Pons (tissue), 1 donor: ENCODE results near the gene POLR1A.

Source experiments
- DNase-seq: peaks from one replicate; pipeline ENCODE4 v3.0.0-alpha.2; 2016; ENCODE audit warnings: low spot score

Gene POLR1A

DNA sequence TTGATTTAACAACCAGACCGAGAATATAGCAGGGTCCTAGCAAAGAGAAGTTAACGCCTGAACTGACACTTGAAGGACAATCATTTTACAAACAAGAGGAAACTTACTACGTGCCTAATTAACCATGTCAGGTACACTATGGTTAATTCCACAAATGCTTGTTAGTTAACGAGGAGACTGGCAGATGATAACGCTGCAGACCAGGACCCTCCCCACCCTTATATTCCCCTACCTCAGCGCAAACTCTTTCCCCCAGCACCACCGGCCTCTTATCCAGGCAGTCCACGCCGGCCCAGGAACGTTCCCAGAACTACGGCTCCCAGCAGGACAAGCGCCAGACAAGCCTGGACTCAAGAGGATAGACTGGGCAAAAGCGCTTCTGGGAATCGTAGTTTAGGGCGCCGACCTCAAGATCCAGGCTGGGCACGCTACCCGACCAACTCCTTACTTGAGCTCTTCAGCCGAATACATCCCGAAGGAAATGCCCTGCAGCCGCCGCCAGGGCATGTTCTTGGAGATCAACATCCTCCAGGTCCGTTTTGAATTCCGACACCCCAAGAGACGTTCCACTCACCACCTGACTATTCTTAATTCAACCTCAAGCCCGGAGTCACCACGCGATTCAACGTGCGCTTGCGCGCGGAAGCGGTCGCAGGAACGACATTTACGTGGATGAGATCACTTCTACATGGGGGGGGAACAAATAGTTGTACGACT, at the start of gene POLR1A:
Gene POLR1A (minus strand): TSS at position 635 of the 717 bp plus-strand sequence. CDS start 110 bp downstream, at position 525.
- peak; percentile 98 for DNase-seq

GRCh38 chr2:86150502-86150901, 44.8 kb upstream of the POLR1A start:
- no peak for DNase-seq

GRCh38 chr2:86147793-86148192, 42.1 kb upstream of the POLR1A start:
- DNase-seq = no peak

GRCh38 chr2:86143926-86144685, 38.4 kb upstream of the POLR1A start:
- no peak for DNase-seq

DNA sequence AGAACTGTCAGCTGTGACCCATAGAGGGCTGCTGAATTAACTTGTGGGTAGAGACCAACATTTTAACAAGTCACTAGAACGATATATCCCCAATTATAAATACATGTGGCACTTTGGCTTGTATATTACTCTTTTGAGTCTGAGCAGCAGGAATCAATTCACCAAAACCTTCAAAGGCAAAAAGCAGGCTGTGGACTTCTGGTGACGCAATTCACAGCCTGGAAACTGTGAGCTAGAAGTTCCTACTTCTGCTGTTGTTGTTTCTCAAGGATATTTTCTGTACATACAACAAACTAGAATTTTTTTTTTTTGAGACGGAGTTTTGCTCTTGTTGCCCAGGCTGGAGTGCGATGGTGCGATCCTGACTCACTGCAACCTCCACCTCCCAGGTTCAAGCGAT, 37.6 kb upstream of the POLR1A start:
- DNase-seq = no peak

DNA sequence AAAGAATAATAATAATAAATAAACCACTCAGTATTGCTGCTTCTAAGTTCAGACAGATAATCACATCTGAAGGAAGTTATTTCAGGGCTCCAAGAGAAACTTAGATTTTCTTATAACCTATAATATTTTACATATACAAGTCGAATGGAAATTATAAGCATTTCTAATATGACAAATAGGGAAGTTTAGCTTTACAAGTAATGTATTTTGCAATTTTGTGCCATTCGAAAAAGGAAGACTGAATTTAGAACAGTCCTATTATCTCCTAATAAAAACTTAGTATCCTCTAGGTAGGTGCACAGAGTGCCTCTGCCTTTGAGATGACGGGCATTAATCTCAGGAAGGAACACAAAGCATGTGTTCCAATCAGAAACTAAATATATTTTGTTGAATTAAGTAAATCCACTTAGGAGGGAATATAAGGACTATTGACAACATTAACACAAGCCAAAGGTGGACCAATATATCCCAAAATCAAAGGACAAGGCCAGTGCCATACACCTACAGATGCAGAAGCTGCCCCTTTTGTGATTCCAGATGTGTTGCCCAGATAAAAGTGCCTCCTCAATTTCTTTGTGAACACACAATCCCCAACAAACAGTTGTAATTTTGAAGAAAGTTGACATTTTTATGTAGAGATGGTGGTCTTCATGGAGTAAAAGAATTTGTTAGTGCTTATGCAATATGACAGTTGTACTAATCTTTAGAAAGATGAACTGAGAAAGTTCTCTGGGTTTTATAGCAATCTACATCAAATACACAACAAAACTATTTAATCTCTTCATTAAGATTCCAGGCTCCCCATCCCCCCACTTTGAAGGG, 37.0 kb upstream of the POLR1A start:
- DNase-seq = no peak

- no peak for DNase-seq
Observed at GRCh38 chr2:86140969-86141392, 35.3 kb upstream of the POLR1A start.

GRCh38 chr2:86139981-86140380, 34.3 kb upstream of the POLR1A start:
- no peak for DNase-seq

- DNase-seq = no peak
Observed at GRCh38 chr2:86138736-86139625, 33.3 kb upstream of the POLR1A start.

DNA sequence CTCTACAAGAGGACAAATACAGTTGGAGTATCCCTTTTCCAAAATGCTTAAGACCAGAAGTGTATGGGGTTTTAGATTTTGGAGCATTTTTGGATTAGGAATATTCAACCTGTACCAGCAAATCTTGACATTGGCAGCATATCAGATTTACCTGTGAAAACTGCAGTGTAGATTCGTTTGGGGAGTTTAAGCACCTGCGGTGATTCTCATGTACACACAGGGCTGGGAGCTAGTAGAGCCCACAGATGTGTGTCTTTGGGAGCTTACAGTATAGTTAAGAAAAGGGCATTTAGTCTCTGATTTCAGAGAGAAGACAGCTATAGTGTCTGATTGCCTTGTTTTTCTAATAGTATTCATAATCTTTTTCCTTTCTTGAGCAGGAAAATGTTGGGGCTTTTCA, 30.5 kb upstream of the POLR1A start:
- DNase-seq = no peak

- DNase-seq = peak; percentile 22
Observed at GRCh38 chr2:86135653-86136052, 30.0 kb upstream of the POLR1A start.

GRCh38 chr2:86134709-86135108, 29.0 kb upstream of the POLR1A start:
- DNase-seq = no peak

GRCh38 chr2:86124683-86125082, 19.0 kb upstream of the POLR1A start:
- no peak for DNase-seq

DNA sequence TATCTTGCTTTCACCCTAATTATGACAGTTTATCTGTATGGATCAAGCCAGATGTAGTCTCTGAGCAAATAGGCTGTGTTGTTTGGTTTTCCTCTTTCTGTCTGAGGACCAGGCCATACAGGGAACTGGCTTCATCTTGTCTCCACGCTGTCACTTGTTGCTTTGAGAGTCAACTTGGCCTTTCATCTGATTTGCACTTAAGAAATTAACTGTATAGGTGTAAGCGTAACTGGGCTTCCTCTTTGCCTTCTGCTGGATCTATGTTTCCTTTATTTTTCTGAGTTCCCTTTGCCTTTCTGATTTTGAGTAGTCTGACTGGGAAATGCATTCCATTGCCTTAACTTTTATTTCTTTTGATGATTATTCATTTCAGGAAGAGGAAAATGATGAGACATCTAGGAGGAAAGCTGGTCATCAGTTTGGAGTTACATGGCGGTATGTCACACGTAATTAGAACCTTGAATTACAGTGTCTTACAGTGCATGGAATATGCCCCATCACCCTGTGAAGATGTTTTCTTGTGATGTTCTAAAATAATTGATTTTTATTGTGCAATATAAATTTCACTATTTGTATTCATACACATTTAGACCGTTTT, 17.7 kb upstream of the POLR1A start:
- no peak for DNase-seq

- DNase-seq = no peak
Observed at GRCh38 chr2:86118130-86118529, 12.4 kb upstream of the POLR1A start.

DNA sequence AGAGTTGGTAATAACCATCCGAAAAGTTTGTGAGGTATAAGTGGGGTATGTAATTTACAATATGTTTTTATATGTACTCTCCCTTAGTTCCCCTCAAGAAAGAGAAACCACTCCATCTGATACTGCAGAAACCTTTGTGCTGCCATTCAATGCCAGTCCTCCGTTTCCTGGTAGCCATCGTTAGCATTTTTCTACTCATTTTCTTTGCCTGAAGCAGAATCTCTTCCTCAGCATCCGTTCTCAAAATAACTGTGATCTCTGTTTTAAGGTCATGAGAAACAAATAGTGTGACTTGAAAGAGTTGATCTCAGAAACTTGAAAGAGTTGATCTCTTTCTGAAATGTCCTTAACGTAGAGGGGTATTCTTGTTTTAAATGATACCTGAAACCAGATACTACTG, 1.3 kb upstream of the POLR1A start:
- DNase-seq = no peak

GRCh38 chr2:86105969-86106945, 571 bp upstream of the POLR1A start, which contains the start of gene PTCD3:
Gene PTCD3 (plus strand): TSS chr2:86106235. CDS start chr2:86106248, 13 bp downstream.
- DNase-seq = peak; percentile 97

GRCh38 chr2:86102157-86102556, 3.5 kb downstream of the POLR1A start:
- DNase-seq = no peak

DNA sequence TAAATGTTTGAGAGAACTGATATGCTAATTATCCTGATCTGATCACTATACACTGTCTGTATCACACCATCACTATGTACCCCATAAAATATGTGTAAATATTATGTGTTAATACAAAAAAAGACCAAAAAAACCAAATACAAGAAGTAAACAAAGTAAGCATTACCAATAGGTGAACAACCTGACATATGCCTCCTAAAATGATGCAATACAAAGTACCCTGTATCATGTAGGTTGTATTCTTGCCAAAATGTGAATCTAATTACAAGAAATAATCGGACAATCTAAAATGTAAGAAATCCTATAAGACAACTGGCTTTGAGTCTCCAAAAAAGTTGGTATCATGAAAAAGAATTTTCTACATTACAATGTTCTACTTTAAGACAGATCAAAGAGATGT, 7.8 kb downstream of the POLR1A start:
- no peak for DNase-seq
